Heart left ventricle (tissue), 13 donors: Measurements from ENCODE around the gene IER5L.
A peak's percentile ranks its signal among the peaks of the same experiment; 100 is the strongest.

Source experiments
- POLR2A ChIP-seq, 2 donors: fragments of 450-650 bp; IDR thresholded peaks; one replicate each; pipeline ENCODE4 v1.6.1; 2017; ENCODE audit warnings: antibody characterized with exemption in 2 of 2, mild to moderate bottlenecking in 2 of 2, moderate library complexity in 2 of 2
- TF ChIP-seq, protein P1 (sequence below), 12 donors: fragments of 200-600 bp; sonication (generic) in 4 of 12; IDR thresholded peaks; one replicate each; pipeline versions ENCODE4 v1.5.0 to v1.8.0; 2018 to 2022; ENCODE audit warnings: antibody characterized with exemption in 12 of 12, mild to moderate bottlenecking in 5 of 12
- donor health status: ischemic (EF 13 %, LVEDD 7.1; RV severe dilation, severe dysfunction).
- donor health status: DM: no; HTN: yes; CAD: no.
- donor health status: DM: no; HTN: no; CAD: no.
- donor health status: ischemic (EF 25% LVEDD 6.9; RV normal size, moderate dysfunction).
- donor health status: ischemic (EF 25% LVEDD 5.7; RV mildly dilated, moderate dysfunction).
- donor health status: ischemic (EF 35%, LVEDD 5.7; RV mildly dilated, moderate dysfunction).
- donor health status: nonischemic (EF 11% LVEDD 7.7; RV severe dilation, severe dysfunction).
- donor health status: DM: yes; HTN: yes; CAD: no.
- donor health status: PGD.
- donor health status: ischemic (EF 29% LVEDD 5.4; RV normal size, mild dysfunction).
- donor health status: nonischemic (EF 23%, LVEDD 6.1; RV moderate dilation, normal function).

DNA sequence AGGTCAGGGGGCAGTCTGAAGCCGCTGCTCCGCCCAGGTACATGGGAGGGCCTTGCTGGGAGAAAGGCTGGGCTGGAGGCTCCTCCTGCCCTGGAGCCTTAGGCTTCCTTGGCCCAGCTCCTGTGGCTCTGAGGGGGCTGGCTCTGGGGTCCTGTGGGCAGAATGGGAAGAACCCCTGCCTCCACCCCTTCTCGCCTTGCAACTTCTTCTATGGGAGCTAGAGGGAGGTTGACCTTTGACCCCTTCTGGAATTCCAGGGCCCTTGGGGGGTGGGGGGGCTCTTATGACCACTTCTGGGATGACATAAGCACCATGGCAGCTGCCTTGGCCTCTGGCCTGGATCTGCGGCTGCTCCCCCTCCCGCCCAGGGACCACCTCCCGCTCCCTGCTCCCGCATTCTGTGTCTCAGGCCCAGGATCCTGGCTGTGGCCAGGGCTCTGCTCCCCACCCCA is 32.2 kb downstream of the IER5L start:
- TF ChIP-seq POLR2A (IDR thresholded peaks at IDR 0.05): no peak
- TF ChIP-seq, protein P1, sequence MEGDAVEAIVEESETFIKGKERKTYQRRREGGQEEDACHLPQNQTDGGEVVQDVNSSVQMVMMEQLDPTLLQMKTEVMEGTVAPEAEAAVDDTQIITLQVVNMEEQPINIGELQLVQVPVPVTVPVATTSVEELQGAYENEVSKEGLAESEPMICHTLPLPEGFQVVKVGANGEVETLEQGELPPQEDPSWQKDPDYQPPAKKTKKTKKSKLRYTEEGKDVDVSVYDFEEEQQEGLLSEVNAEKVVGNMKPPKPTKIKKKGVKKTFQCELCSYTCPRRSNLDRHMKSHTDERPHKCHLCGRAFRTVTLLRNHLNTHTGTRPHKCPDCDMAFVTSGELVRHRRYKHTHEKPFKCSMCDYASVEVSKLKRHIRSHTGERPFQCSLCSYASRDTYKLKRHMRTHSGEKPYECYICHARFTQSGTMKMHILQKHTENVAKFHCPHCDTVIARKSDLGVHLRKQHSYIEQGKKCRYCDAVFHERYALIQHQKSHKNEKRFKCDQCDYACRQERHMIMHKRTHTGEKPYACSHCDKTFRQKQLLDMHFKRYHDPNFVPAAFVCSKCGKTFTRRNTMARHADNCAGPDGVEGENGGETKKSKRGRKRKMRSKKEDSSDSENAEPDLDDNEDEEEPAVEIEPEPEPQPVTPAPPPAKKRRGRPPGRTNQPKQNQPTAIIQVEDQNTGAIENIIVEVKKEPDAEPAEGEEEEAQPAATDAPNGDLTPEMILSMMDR (IDR thresholded peaks at IDR 0.05): peak in 1 of 12 donors; percentile 5
